GM23248 (cell line): ENCODE data around the gene CHKB.

Experiments
- EZH2 ChIP-seq: fragments of 200-600 bp; sonication (generic); IDR thresholded peaks from 2 replicates; pipeline ENCODE4 v1.6.1; 2018; ENCODE audit warnings: antibody characterized with exemption, mild to moderate bottlenecking; ENCODE audit not compliant: insufficient read depth, poor library complexity, severe bottlenecking
- EZH2phosphoT487 ChIP-seq: fragments of 200-600 bp; sonication (generic); IDR thresholded peaks from 2 replicates; pipeline ENCODE4 v1.6.1; 2018; ENCODE audit warnings: antibody characterized with exemption, moderate library complexity, mild to moderate bottlenecking, low read depth; ENCODE audit not compliant: insufficient read depth

DNA sequence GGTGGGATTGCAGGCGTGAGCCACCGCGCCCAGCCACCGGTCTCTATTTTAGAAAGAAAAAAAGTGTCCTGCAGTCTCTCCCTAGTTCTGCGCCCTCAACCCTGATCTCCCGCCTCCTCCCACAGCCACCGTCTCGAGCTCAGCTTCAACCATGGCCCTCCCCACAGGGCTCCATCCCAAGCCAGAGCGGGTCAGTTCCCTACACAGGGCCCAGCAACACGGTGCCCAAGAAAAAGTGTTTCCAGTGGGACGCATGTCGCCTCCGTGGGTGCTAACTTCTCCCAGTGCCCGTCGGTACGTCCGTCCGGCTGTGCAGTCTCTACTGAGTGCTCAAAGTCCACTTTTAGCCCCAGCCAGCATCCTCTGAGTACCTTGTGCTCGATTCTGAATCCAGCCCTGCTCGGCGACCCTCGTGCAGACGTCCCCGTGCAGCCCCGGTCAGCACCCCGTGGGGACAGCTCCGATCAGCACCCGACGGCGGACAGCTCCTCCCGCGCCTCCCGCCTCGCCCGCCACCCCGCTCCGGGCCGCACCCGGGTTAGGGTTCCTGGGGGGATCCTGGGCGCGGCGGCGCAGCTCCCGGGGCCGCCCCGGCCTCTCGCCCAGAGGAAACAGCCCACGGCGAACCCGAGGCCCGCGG lies 17.3 kb upstream of the CHKB start:
- TF ChIP-seq EZH2phosphoT487 (no peak), EZH2 (no peak)
